ENCODE data around the gene PRKCD. TPM values are rescaled to one million over a fixed set of nuclear protein-coding genes. Genes with fewer than 3 reads are reported as not detected.

The PRKCD gene
- total and polyA plus RNA-seq, 2 of the 4 experiments (the other 2 are of a cell fraction) = 4.3 to 19.0 TPM

DNA sequence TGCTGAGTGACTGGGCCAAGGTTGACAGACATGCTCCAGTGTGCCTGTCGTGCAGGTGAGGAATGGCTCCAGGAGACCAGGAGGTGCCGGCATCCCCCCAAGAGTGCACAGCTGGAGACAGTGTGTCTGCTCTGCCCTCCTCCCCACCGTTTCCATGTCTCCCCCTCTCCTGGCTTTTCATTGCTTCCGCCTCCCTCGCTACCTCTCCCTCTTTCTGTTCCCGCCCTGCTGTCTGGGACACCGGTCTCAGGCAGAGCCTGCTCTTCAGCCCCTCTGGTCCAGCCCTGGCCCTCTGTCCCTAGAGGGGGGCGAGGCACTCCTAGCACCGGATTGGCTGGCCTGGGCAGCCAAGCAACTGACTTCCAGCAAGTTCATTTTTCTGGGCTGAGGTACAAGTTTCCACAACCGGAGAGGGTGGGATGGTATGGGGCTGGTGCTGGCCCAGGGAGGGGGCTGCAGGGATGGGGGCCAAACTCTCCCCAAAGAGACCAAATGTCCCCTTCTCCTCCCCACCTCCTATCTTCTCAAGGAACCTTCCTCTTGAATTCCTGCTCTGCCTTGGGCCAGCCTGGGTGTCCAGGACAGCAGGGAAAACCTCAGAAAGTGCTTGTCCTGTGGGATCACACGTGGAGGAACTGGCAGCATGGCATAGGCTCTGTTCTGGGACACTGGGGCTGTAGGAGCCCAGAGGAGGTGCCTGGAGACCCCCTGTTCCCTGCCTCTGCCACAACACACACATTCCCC is 32.6 kb downstream of the PRKCD start:
- Histone ChIP-seq H3K9me3 (ENCODE audit: control insufficient read depth, insufficient read depth, low read length) (no peaks in the 10 kb centered on the region), H3K79me1 (ENCODE audit: low read depth in 1 of 2, low read length in 2 of 2) (no peaks in the 10 kb centered on the region), H4K8ac (ENCODE audit: low read depth in 2 of 2, low read length in 2 of 2) (peak overlapping the region in 1 of 2 experiments; percentile 73; a peak in 1 of 4 replicates), H3K27ac (ENCODE audit: insufficient read depth, low read length) (no peak overlapping the region), H3K9ac (ENCODE audit: low read depth, low read length) (no peak overlapping the region), H2BK5ac (ENCODE audit: low read depth, low read length, poor library complexity, severe bottlenecking) (peak overlapping the region; percentile 35), H2BK120ac (ENCODE audit: low read depth, low read length) (peak overlapping the region; percentile 19), H4K91ac (ENCODE audit: insufficient read depth, low read depth, low read length) (peak overlapping the region; percentile 25; the same call in 1 of the 2 replicates), H3K14ac (replicated peaks; ENCODE audit: low read depth, low read length) (peak overlapping the region; percentile 25; the same call in 1 of the 2 replicates), H4K20me1 (ENCODE audit: insufficient read depth, low read length) (no peaks in the 10 kb centered on the region), H3K18ac (ENCODE audit: low read depth, low read length) (no peak overlapping the region), H2BK15ac (ENCODE audit: low read depth, low read length) (peak overlapping the region; percentile 27; the same call in 1 of the 3 replicates), H3K4ac (ENCODE audit: low read depth, low read length) (peak overlapping the region; percentile 77), H3K9me1 (ENCODE audit: insufficient read depth, low read length) (peaks cover 8% of the 10 kb centered on the region; the same call in 1 of the 2 replicates), H3K4me3 (ENCODE audit: insufficient read depth, low read depth, low read length) (no peak overlapping the region), H2AFZ (replicated peaks; ENCODE audit: low read length, poor library complexity) (peak overlapping the region; percentile 69), H3K23ac (ENCODE audit: low read depth, low read length) (no peak overlapping the region), H3K4me1 (ENCODE audit: control insufficient read depth, insufficient read depth, low read length) (peaks cover 16% of the 10 kb centered on the region), H3K36me3 (ENCODE audit: control insufficient read depth, insufficient read depth, low read length) (peaks cover 15% of the 10 kb centered on the region; the same call in 1 of the 2 replicates), H3K4me2 (ENCODE audit: low read depth, low read length) (no peak overlapping the region), H3K56ac (ENCODE audit: extremely low read depth, insufficient read depth, low read length) (peak overlapping the region; percentile 19; the same call in 1 of the 2 replicates), H2AK9ac (replicated peaks; ENCODE audit: low read depth, low read length, poor library complexity) (peak overlapping the region; percentile 68), H4K5ac (ENCODE audit: low read depth, low read length) (peak overlapping the region; percentile 28), H3K27me3 (ENCODE audit: control insufficient read depth, insufficient read depth, low read length) (no peaks in the 10 kb centered on the region), H2AK5ac (ENCODE audit: low read depth, low read length) (no peak overlapping the region), H2BK20ac (ENCODE audit: low read depth, low read length) (no peak overlapping the region)
- intact Hi-C loops (cut with micrococcal nuclease) (no loop called here), dilution Hi-C loops (cut with HindIII; ENCODE audit: low sequenced_read_pairs, unreplicated experiment) (no loop called here), in situ Hi-C loops (cut with MboI; ENCODE audit: low sequenced_read_pairs) (loop anchor here (5.0 kb wide), 1 partner anchor 61 kb away; the partner anchor contains the start of gene RFT1)
- ChIA-PET POLR2A (ENCODE audit: unreplicated experiment) (no interaction called here), CTCF (interaction anchor here (1.2 kb wide), 1 partner anchor 83 kb away, joined by 3 read pairs; no protein-coding TSS in a partner anchor)
- TF ChIP-seq SMC3 (IDR thresholded peaks at IDR 0.05; ENCODE audit: low read depth, low read length) (no peak), MAZ (IDR thresholded peaks at IDR 0.05; ENCODE audit: borderline replicate concordance, low read depth, low read length) (no peak)
- DNase-seq (no peak), ATAC-seq (ENCODE audit: low read depth) (peak; percentile 22)
- 64% methylated on average over 6 of the region's 11 CpGs; no CpG with 5 or more reads in 1 of the 2 experiments for WGBS, 2 experiments (ENCODE audit: extremely low coverage in 2 of 2, insufficient read length in 1 of 2)
- BruUV-seq (replicated peaks) = no TSS peak

Data from IMR-90 (cell line).